Mucosa of descending colon (tissue), 3 donors: ENCODE results near the gene FGL2. TPM values are rescaled to one million over a fixed set of nuclear protein-coding genes. Genes with fewer than 3 reads are reported as not detected.

Experiments
- ATAC-seq: fragments of 200-7000 bp; cut with Tn5 transposase; one replicate; pipeline ENCODE4 v1.9.1; 2020; ENCODE audit warnings: mild to moderate bottlenecking, moderate library complexity
- DNase-seq, 3 donors: peaks; one replicate each; pipeline ENCODE4 v3.0.0-alpha.2; 2020
- H3K36me3 ChIP-seq: fragments of 200-600 bp; one replicate; pipeline ENCODE4 v1.8.0; 2021; ENCODE audit warnings: low read depth, mild to moderate bottlenecking
- H3K4me1 ChIP-seq: fragments of 200-600 bp; one replicate; pipeline ENCODE4 v1.8.0; 2021; ENCODE audit warnings: low read depth, mild to moderate bottlenecking
- H3K4me3 ChIP-seq: fragments of 200-600 bp; one replicate; pipeline ENCODE4 v1.8.0; 2021; ENCODE audit warnings: mild to moderate bottlenecking
- H3K9me3 ChIP-seq: fragments of 200-600 bp; one replicate; pipeline ENCODE4 v1.8.0; 2021; ENCODE audit warnings: mild to moderate bottlenecking
- CTCF ChIP-seq: fragments of 200-600 bp; IDR thresholded peaks from one replicate; pipeline ENCODE4 v1.8.0; 2022; ENCODE audit warnings: antibody characterized with exemption, mild to moderate bottlenecking
- intact Hi-C, 2 donors: fragments of 100-400 bp; cut with DNase I in 1 of 2; cut with micrococcal nuclease in 1 of 2; formaldehyde crosslinking; loops; one replicate each; pipeline versions ENCODE4 v1.11.0 to v1.11.1; 2022; cut with DNase I, micrococcal nuclease
- total RNA-seq, 3 donors: library from RNA; stranded (reverse); fragmentation: NEBNext Ultra II Directional in 2 of 3; extraction: Animal tissue kit (Norgen Biotek cat#: 25700) in 2 of 3; gene quantifications; one replicate each; pipeline versions ENCODE4 v1.2.1 to v1.2.4, GENCODE V29; 2021 to 2023
- donor health status: DM: no; HTN: no; CAD: no; lungs with moderate emphysema.
- donor health status: DM: no; HTN: no; CAD: no.
- donor health status: DM: no; HTN: yes; CAD: no.

The FGL2 gene
- total RNA-seq, 3 donors from 2014 or later: 21.3 to 66.3 (median 60.2) TPM

GRCh38 chr7:77245015-77245755, 45.6 kb upstream of the FGL2 start:
- intact Hi-C loops: no loop called here
- no peak overlapping the region for H3K4me3 ChIP-seq
- ATAC-seq (peak; percentile 36), DNase-seq (peak in 1 of 3 donors; percentile 20)
- no peaks in the 10 kb centered on the region for H3K4me1 ChIP-seq
- H3K36me3 ChIP-seq: no peaks in the 10 kb centered on the region
- TF ChIP-seq CTCF: no peak
- no peaks in the 10 kb centered on the region for H3K9me3 ChIP-seq

- no peak for TF ChIP-seq CTCF
- no peaks in the 10 kb centered on the region for H3K36me3 ChIP-seq
- DNase-seq: peak in 1 of 3 donors; percentile 24
- H3K4me1 ChIP-seq: no peaks in the 10 kb centered on the region
- intact Hi-C loops: no loop called here
- peak; percentile 10 for ATAC-seq
- no peaks in the 10 kb centered on the region for H3K9me3 ChIP-seq
- no peak overlapping the region for H3K4me3 ChIP-seq
Measured at GRCh38 chr7:77244222-77244934, 44.8 kb upstream of the FGL2 start.

GRCh38 chr7:77242554-77242953, 42.9 kb upstream of the FGL2 start:
- ATAC-seq (no peak), DNase-seq (no peak)
- Histone ChIP-seq H3K4me1 (no peaks in the 10 kb centered on the region), H3K36me3 (no peaks in the 10 kb centered on the region), H3K4me3 (no peak overlapping the region), H3K9me3 (no peaks in the 10 kb centered on the region)
- TF ChIP-seq CTCF: no peak
- intact Hi-C loops: no loop called here

GRCh38 chr7:77242068-77242467, 42.4 kb upstream of the FGL2 start:
- DNase-seq (peak in 1 of 3 donors; percentile 17), ATAC-seq (no peak)
- intact Hi-C loops: no loop called here

GRCh38 chr7:77239471-77239870, 39.9 kb upstream of the FGL2 start:
- intact Hi-C loops: no loop called here
- no peak for TF ChIP-seq CTCF
- H3K4me3 ChIP-seq: no peak overlapping the region
- no peak for DNase-seq
- no peaks in the 10 kb centered on the region for H3K4me1 ChIP-seq
- H3K9me3 ChIP-seq: no peaks in the 10 kb centered on the region
- no peak for ATAC-seq
- H3K36me3 ChIP-seq: no peaks in the 10 kb centered on the region

More at GRCh38 chr7:77242068-77242467, 42.4 kb upstream of the FGL2 start:
- Histone ChIP-seq H3K36me3 (no peaks in the 10 kb centered on the region), H3K4me3 (no peak overlapping the region), H3K9me3 (no peaks in the 10 kb centered on the region), H3K4me1 (no peaks in the 10 kb centered on the region)
- TF ChIP-seq CTCF: no peak
